ENCODE results near the gene ZNF74. TPM values are rescaled to one million over a fixed set of nuclear protein-coding genes. Genes with fewer than 3 reads are reported as not detected.

The ZNF74 gene
- total RNA-seq, 4 donors from 2014 or later: 7.9 to 10.7 (median 9.2) TPM

GRCh38 chr22:20427945-20428417 lies 34.0 kb downstream of the ZNF74 start:
- Histone ChIP-seq H3K9me3 (no peaks in the 10 kb centered on the region), H3K4me1 (peaks cover 45 to 80% (median 47%) of the 10 kb centered on the region in 3 donors), H3K36me3 (peaks cover 0 to 32% (median 0%) of the 10 kb centered on the region in 3 donors), H3K4me3 (no peak overlapping the region), H3K27ac (no peak overlapping the region), H3K27me3 (peaks cover 0 to 100% (median 2%) of the 10 kb centered on the region in 4 donors)
- WGBS, 2 donors: 97 to 98% methylated on average over 4 of the region's 4 CpGs
- DNase-seq: no peak
- intact Hi-C loops (cut with DNase I): no loop called here
- no peak for TF ChIP-seq POLR2A (IDR thresholded peaks at IDR 0.05)

GRCh38 chr22:20428496-20429253 lies 34.7 kb downstream of the ZNF74 start:
- 32 to 40% methylated on average over 12 to 17 of the region's 23 CpGs for WGBS, 2 donors
- DNase-seq: no peak
- Histone ChIP-seq H3K36me3 (peaks cover 0 to 32% (median 0%) of the 10 kb centered on the region in 3 donors), H3K27me3 (peaks cover 0 to 100% (median 2%) of the 10 kb centered on the region in 4 donors), H3K9me3 (no peaks in the 10 kb centered on the region), H3K27ac (no peak overlapping the region), H3K4me1 (peaks cover 39 to 73% (median 47%) of the 10 kb centered on the region in 3 donors), H3K4me3 (peak overlapping the region; percentile 18 to 62 (median 44))
- intact Hi-C loops (cut with DNase I): no loop called here
- no peak for TF ChIP-seq POLR2A (IDR thresholded peaks at IDR 0.05)

- H3K4me1 ChIP-seq: peaks cover 30 to 65% (median 45%) of the 10 kb centered on the region in 3 donors
- WGBS, 2 donors: 51% methylated on average over 7 of the region's 75 CpGs; no CpG with 5 or more reads in 1 of the 2 donors
- H3K9me3 ChIP-seq: no peaks in the 10 kb centered on the region
- peaks cover 0 to 32% (median 0%) of the 10 kb centered on the region in 3 donors for H3K36me3 ChIP-seq
- peaks cover 0 to 100% (median 4%) of the 10 kb centered on the region in 4 donors for H3K27me3 ChIP-seq
- no peak for TF ChIP-seq CTCF (IDR thresholded peaks at IDR 0.05)
- no peak for TF ChIP-seq POLR2A (IDR thresholded peaks at IDR 0.05)
- intact Hi-C loops (cut with DNase I): no loop called here
- H3K27ac ChIP-seq: no peak overlapping the region
- no peak for DNase-seq
- peak overlapping the region; percentile 18 to 62 (median 44) for H3K4me3 ChIP-seq
Measured at GRCh38 chr22:20429254-20430100, 35.5 kb downstream of the ZNF74 start.

GRCh38 chr22:20430101-20430719 lies 36.3 kb downstream of the ZNF74 start:
- Histone ChIP-seq H3K4me3 (peak overlapping the region; percentile 13 to 62 (median 44)), H3K4me1 (peaks cover 27 to 63% (median 37%) of the 10 kb centered on the region in 3 donors), H3K27ac (no peak overlapping the region), H3K9me3 (no peaks in the 10 kb centered on the region), H3K27me3 (peaks cover 0 to 100% (median 4%) of the 10 kb centered on the region in 4 donors), H3K36me3 (peaks cover 0 to 32% (median 0%) of the 10 kb centered on the region in 3 donors)
- WGBS, 2 donors: 36% methylated on average over 20 of the region's 37 CpGs; no CpG with 5 or more reads in 1 of the 2 donors
- TF ChIP-seq CTCF (IDR thresholded peaks at IDR 0.05) (no peak), POLR2A (IDR thresholded peaks at IDR 0.05) (no peak)
- intact Hi-C loops (cut with DNase I): no loop called here
- DNase-seq: no peak

GRCh38 chr22:20430720-20431510 lies 37.0 kb downstream of the ZNF74 start:
- H3K9me3 ChIP-seq: no peaks in the 10 kb centered on the region
- peaks cover 0 to 25% (median 0%) of the 10 kb centered on the region in 3 donors for H3K36me3 ChIP-seq
- no peak overlapping the region for H3K27ac ChIP-seq
- peaks cover 30 to 63% (median 30%) of the 10 kb centered on the region in 3 donors for H3K4me1 ChIP-seq
- no peak for DNase-seq
- no peak for TF ChIP-seq POLR2A (IDR thresholded peaks at IDR 0.05)
- peak; percentile 8 to 51 (median 22) for TF ChIP-seq CTCF (IDR thresholded peaks at IDR 0.05)
- peaks cover 0 to 100% (median 5%) of the 10 kb centered on the region in 4 donors for H3K27me3 ChIP-seq
- 47% methylated on average over 3 of the region's 94 CpGs; no CpG with 5 or more reads in 1 of the 2 donors for WGBS, 2 donors
- intact Hi-C loops (cut with DNase I): no loop called here
- peak overlapping the region; percentile 9 to 62 (median 32) for H3K4me3 ChIP-seq
